Large intestine (tissue), 3 donors: ENCODE measurements around the gene MYH7B. TPM values are rescaled to one million over a fixed set of nuclear protein-coding genes. Genes with fewer than 3 reads are reported as not detected.

Source experiments
- DNase-seq, 2 donors: peaks; one replicate each; pipeline versions ENCODE4 v3.0.0 to v3.0.0-alpha.2; 2013
- H3K27ac ChIP-seq: one replicate; pipeline ENCODE4 v1.5.1; 2013; ENCODE audit warnings: low read length
- H3K27me3 ChIP-seq: 2 replicates; pipeline ENCODE4 v1.6.1; 2013; ENCODE audit warnings: low read length; ENCODE audit not compliant: control insufficient read depth, insufficient read depth
- H3K36me3 ChIP-seq: 2 replicates; pipeline ENCODE4 v1.6.1; 2013; ENCODE audit warnings: low read length; ENCODE audit not compliant: control insufficient read depth, insufficient read depth
- H3K4me1 ChIP-seq: one replicate; pipeline ENCODE4 v1.6.1; 2013; ENCODE audit warnings: low read length; ENCODE audit not compliant: control insufficient read depth, insufficient read depth
- H3K4me3 ChIP-seq: one replicate; pipeline ENCODE4 v1.5.1; 2013; ENCODE audit warnings: low read length
- H3K9me3 ChIP-seq: one replicate; pipeline ENCODE4 v1.6.1; 2013; ENCODE audit warnings: mild to moderate bottlenecking, low read depth, low read length, moderate library complexity; ENCODE audit not compliant: control insufficient read depth
- WGBS: methylation state at CpG from one replicate; pipeline ENCODE4 v1.1.5; 2013; ENCODE audit warnings: low lambda C conversion rate; ENCODE audit not compliant: insufficient coverage; 5-methylcytosine and 5-hydroxymethylcytosine counted together
- polyA plus RNA-seq: library from polyadenylated mRNA; unstranded; fragments of 120-200 nt; gene quantifications from one replicate; pipeline ENCODE4 v1.2.1, GENCODE V29; 2013

The MYH7B gene
- polyA plus RNA-seq, 1 donor: 0.46 TPM

GRCh38 chr20:34984756-34985261 lies 29.1 kb downstream of the MYH7B start:
- no CpG with 5 or more reads among the region's 18 CpGs for WGBS

GRCh38 chr20:34985461-34986310 lies 30.0 kb downstream of the MYH7B start:
- Histone ChIP-seq H3K27ac (no peak overlapping the region), H3K4me1 (peaks cover 12% of the 10 kb centered on the region), H3K9me3 (no peaks in the 10 kb centered on the region), H3K27me3 (peaks cover 35% of the 10 kb centered on the region), H3K36me3 (no peaks in the 10 kb centered on the region), H3K4me3 (no peak overlapping the region)
- WGBS: no CpG with 5 or more reads among the region's 25 CpGs
- DNase-seq: no peak

More at GRCh38 chr20:34984756-34985261, 29.1 kb downstream of the MYH7B start:
- Histone ChIP-seq H3K36me3 (no peaks in the 10 kb centered on the region), H3K4me1 (peaks cover 12% of the 10 kb centered on the region), H3K27ac (no peak overlapping the region), H3K27me3 (peaks cover 35% of the 10 kb centered on the region), H3K4me3 (no peak overlapping the region), H3K9me3 (no peaks in the 10 kb centered on the region)
- DNase-seq: no peak

GRCh38 chr20:34986311-34987287 lies 30.9 kb downstream of the MYH7B start:
- Histone ChIP-seq H3K4me1 (peaks cover 6% of the 10 kb centered on the region), H3K36me3 (no peaks in the 10 kb centered on the region), H3K9me3 (no peaks in the 10 kb centered on the region), H3K27me3 (peaks cover 35% of the 10 kb centered on the region), H3K27ac (no peak overlapping the region), H3K4me3 (no peak overlapping the region)
- 80% methylated on average over 1 of the region's 24 CpGs for WGBS
- DNase-seq: no peak

- no peak for DNase-seq
- no CpG with 5 or more reads among the region's 15 CpGs for WGBS
- no peak overlapping the region for H3K27ac ChIP-seq
- no peaks in the 10 kb centered on the region for H3K9me3 ChIP-seq
- H3K36me3 ChIP-seq: no peaks in the 10 kb centered on the region
- H3K4me1 ChIP-seq: peaks cover 6% of the 10 kb centered on the region
- H3K4me3 ChIP-seq: no peak overlapping the region
- H3K27me3 ChIP-seq: peaks cover 35% of the 10 kb centered on the region
Observed at GRCh38 chr20:34987288-34988190, 31.9 kb downstream of the MYH7B start.

GRCh38 chr20:34988191-34988540 lies 32.5 kb downstream of the MYH7B start:
- no CpG with 5 or more reads among the region's 12 CpGs for WGBS
- Histone ChIP-seq H3K4me3 (no peak overlapping the region), H3K4me1 (peaks cover 6% of the 10 kb centered on the region), H3K9me3 (no peaks in the 10 kb centered on the region), H3K36me3 (peaks cover under 1% of the 10 kb centered on the region), H3K27ac (no peak overlapping the region), H3K27me3 (peaks cover 32% of the 10 kb centered on the region)
- no peak for DNase-seq

GRCh38 chr20:34989118-34989517 lies 33.5 kb downstream of the MYH7B start:
- no peaks in the 10 kb centered on the region for H3K9me3 ChIP-seq
- H3K4me1 ChIP-seq: peaks cover 2% of the 10 kb centered on the region
- no peak for DNase-seq
- no peak overlapping the region for H3K27ac ChIP-seq
- 43% methylated on average over 1 of the region's 4 CpGs for WGBS
- H3K36me3 ChIP-seq: peaks cover 4% of the 10 kb centered on the region
- H3K4me3 ChIP-seq: no peak overlapping the region
- H3K27me3 ChIP-seq: peaks cover 23% of the 10 kb centered on the region

GRCh38 chr20:34989670-34990069 lies 34.0 kb downstream of the MYH7B start:
- no CpG with 5 or more reads among the region's 14 CpGs for WGBS
- Histone ChIP-seq H3K27ac (no peak overlapping the region), H3K27me3 (peaks cover 19% of the 10 kb centered on the region), H3K9me3 (no peaks in the 10 kb centered on the region), H3K4me1 (no peaks in the 10 kb centered on the region), H3K4me3 (no peak overlapping the region), H3K36me3 (peaks cover 7% of the 10 kb centered on the region)
- DNase-seq: no peak

GRCh38 chr20:34990231-34990630 lies 34.6 kb downstream of the MYH7B start:
- no peak for DNase-seq
- peaks cover 13% of the 10 kb centered on the region for H3K27me3 ChIP-seq
- no peak overlapping the region for H3K4me3 ChIP-seq
- no peak overlapping the region for H3K27ac ChIP-seq
- no peaks in the 10 kb centered on the region for H3K4me1 ChIP-seq
- H3K9me3 ChIP-seq: no peaks in the 10 kb centered on the region
- WGBS: no CpG with 5 or more reads among the region's 11 CpGs
- peaks cover 11% of the 10 kb centered on the region for H3K36me3 ChIP-seq

GRCh38 chr20:34990661-34991214 lies 35.1 kb downstream of the MYH7B start:
- DNase-seq: no peak
- Histone ChIP-seq H3K4me3 (no peak overlapping the region), H3K36me3 (peaks cover 16% of the 10 kb centered on the region), H3K4me1 (no peaks in the 10 kb centered on the region), H3K27ac (no peak overlapping the region), H3K9me3 (no peaks in the 10 kb centered on the region), H3K27me3 (peaks cover 8% of the 10 kb centered on the region)
- WGBS: no CpG with 5 or more reads among the region's 18 CpGs
